Thyroid gland (tissue), 4 donors: ENCODE results near the gene EPS8. TPM values are rescaled to one million over a fixed set of nuclear protein-coding genes. Genes with fewer than 3 reads are reported as not detected.

ENCODE experiments used
- DNase-seq, 2 donors: peaks; one replicate each; pipeline ENCODE4 v3.0.0-alpha.2; 2019
- H3K27ac ChIP-seq, 3 donors: fragments of 200-600 bp; sonication (generic); 1 replicate in 2 of 3; 2 replicates in 1 of 3; pipeline ENCODE4 v1.5.1; 2016 to 2019; ENCODE audit warnings: mild to moderate bottlenecking in 1 of 3, moderate library complexity in 1 of 3
- H3K27me3 ChIP-seq: fragments of 200-600 bp; sonication (generic); one replicate; pipeline ENCODE4 v1.5.1; 2019
- H3K36me3 ChIP-seq, 2 donors: fragments of 200-600 bp; sonication (generic); one replicate each; pipeline ENCODE4 v1.5.1; 2016 to 2019
- H3K4me1 ChIP-seq, 2 donors: fragments of 200-600 bp; sonication (generic); one replicate each; pipeline ENCODE4 v1.5.1; 2017 to 2019
- H3K4me3 ChIP-seq, 3 donors: fragments of 200-600 bp; sonication (generic); replicated peaks in 1 of 3; 1 replicate in 2 of 3; 2 replicates in 1 of 3; pipeline ENCODE4 v1.5.1; 2016; ENCODE audit warnings: mild to moderate bottlenecking in 1 of 3
- H3K9me3 ChIP-seq: fragments of 200-600 bp; sonication (generic); one replicate; pipeline ENCODE4 v1.5.1; 2017
- POLR2A ChIP-seq, 2 donors: fragments of 450-650 bp; IDR thresholded peaks; one replicate each; pipeline ENCODE4 v1.6.1; 2017; ENCODE audit warnings: antibody characterized with exemption in 2 of 2, mild to moderate bottlenecking in 2 of 2, moderate library complexity in 1 of 2
- WGBS, 2 donors: methylation state at CpG; one replicate each; pipeline ENCODE4 v1.1.5; 2017; 5-methylcytosine and 5-hydroxymethylcytosine counted together
- intact Hi-C: fragments of 100-400 bp; cut with DNase I; formaldehyde crosslinking; loops from one replicate; pipeline ENCODE4 v1.15.1; 2023
- total RNA-seq, 4 donors: library from RNA; depleted of rRNA; stranded (reverse); fragments of >200 nt; gene quantifications; one replicate each; pipeline ENCODE4 v1.2.3, GENCODE V29; 2016
- TF ChIP-seq, protein P1 (sequence below), 6 experiments: fragments of 200-600 bp in 3 of 6; fragments of 450-650 bp in 3 of 6; sonication (generic) in 3 of 6; IDR thresholded peaks; one replicate each; pipeline ENCODE4 v1.5.1; 2016 to 2019; ENCODE audit warnings: antibody characterized with exemption in 6 of 6, mild to moderate bottlenecking in 2 of 6, inconsistent platforms in 1 of 6, moderate library complexity in 1 of 6

EPS8 gene
- total RNA-seq, 4 donors from 2014 or later: 78.0 to 127 (median 110) TPM

GRCh38 chr12:15597125-15597830, 191.9 kb downstream of the EPS8 start:
- no peak overlapping the region for H3K27ac ChIP-seq
- H3K4me1 ChIP-seq: peaks cover 10 to 11% of the 10 kb centered on the region in 2 donors
- H3K4me3 ChIP-seq: no peak overlapping the region
- TF ChIP-seq POLR2A (IDR thresholded peaks at IDR 0.05): no peak
- intact Hi-C loops: no loop called here
- no peaks in the 10 kb centered on the region for H3K27me3 ChIP-seq
- H3K9me3 ChIP-seq: no peaks in the 10 kb centered on the region
- WGBS, 2 donors: 71 to 75% methylated on average over 5 of the region's 5 CpGs
- H3K36me3 ChIP-seq: no peaks in the 10 kb centered on the region
- DNase-seq: no peak

GRCh38 chr12:15596174-15596573, 193.0 kb downstream of the EPS8 start:
- WGBS, 2 donors: 58 to 59% methylated on average over 5 of the region's 5 CpGs
- H3K36me3 ChIP-seq: no peaks in the 10 kb centered on the region
- H3K4me1 ChIP-seq: peaks cover 10 to 11% of the 10 kb centered on the region in 2 donors
- TF ChIP-seq, protein P1, sequence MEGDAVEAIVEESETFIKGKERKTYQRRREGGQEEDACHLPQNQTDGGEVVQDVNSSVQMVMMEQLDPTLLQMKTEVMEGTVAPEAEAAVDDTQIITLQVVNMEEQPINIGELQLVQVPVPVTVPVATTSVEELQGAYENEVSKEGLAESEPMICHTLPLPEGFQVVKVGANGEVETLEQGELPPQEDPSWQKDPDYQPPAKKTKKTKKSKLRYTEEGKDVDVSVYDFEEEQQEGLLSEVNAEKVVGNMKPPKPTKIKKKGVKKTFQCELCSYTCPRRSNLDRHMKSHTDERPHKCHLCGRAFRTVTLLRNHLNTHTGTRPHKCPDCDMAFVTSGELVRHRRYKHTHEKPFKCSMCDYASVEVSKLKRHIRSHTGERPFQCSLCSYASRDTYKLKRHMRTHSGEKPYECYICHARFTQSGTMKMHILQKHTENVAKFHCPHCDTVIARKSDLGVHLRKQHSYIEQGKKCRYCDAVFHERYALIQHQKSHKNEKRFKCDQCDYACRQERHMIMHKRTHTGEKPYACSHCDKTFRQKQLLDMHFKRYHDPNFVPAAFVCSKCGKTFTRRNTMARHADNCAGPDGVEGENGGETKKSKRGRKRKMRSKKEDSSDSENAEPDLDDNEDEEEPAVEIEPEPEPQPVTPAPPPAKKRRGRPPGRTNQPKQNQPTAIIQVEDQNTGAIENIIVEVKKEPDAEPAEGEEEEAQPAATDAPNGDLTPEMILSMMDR (IDR thresholded peaks at IDR 0.05): no peak
- TF ChIP-seq POLR2A (IDR thresholded peaks at IDR 0.05): no peak
- intact Hi-C loops: no loop called here
- no peaks in the 10 kb centered on the region for H3K9me3 ChIP-seq
- H3K27ac ChIP-seq: no peak overlapping the region
- no peaks in the 10 kb centered on the region for H3K27me3 ChIP-seq
- no peak for DNase-seq
- no peak overlapping the region for H3K4me3 ChIP-seq

DNA sequence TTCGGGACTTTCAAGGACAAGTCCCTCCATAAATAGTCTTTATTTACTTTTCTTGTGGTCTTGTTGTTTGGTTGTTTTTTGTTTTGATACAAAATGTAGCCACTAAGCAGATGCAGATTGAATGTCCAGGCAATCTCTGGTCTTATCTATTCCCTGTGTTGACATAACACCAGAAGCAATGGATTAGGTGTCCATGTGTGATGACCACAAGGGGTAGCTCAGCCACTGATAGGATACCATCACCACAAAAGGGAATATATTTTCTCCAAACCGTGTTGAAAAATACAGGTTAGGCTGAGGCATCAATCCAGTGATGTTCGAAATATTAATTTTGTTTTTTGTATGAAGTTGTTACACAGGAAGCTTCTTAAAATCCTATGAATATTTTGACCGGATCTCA, 196.3 kb downstream of the EPS8 start:
- Histone ChIP-seq H3K4me1 (peaks cover 0 to 3% of the 10 kb centered on the region in 2 donors), H3K36me3 (no peaks in the 10 kb centered on the region), H3K4me3 (no peak overlapping the region), H3K27ac (no peak overlapping the region), H3K9me3 (no peaks in the 10 kb centered on the region), H3K27me3 (no peaks in the 10 kb centered on the region)
- DNase-seq: no peak
- intact Hi-C loops: no loop called here
- 71 to 73% methylated on average over 4 of the region's 4 CpGs for WGBS, 2 donors
- TF ChIP-seq POLR2A (IDR thresholded peaks at IDR 0.05): no peak
- TF ChIP-seq, protein P1 (IDR thresholded peaks at IDR 0.05): no peak

GRCh38 chr12:15591811-15592210, 197.4 kb downstream of the EPS8 start:
- intact Hi-C loops: loop anchor here (2.0 kb wide), 1 partner anchor 265 kb away; no protein-coding TSS in a partner anchor
- Histone ChIP-seq H3K4me1 (peaks cover 0 to 3% of the 10 kb centered on the region in 2 donors), H3K27ac (no peak overlapping the region), H3K36me3 (no peaks in the 10 kb centered on the region), H3K4me3 (no peak overlapping the region), H3K9me3 (no peaks in the 10 kb centered on the region), H3K27me3 (no peaks in the 10 kb centered on the region)
- DNase-seq: no peak
- TF ChIP-seq POLR2A (IDR thresholded peaks at IDR 0.05): no peak
- TF ChIP-seq, protein P1 (IDR thresholded peaks at IDR 0.05): no peak
- 90 to 94% methylated on average over 5 of the region's 5 CpGs for WGBS, 2 donors

GRCh38 chr12:15590180-15590826, 198.9 kb downstream of the EPS8 start:
- Histone ChIP-seq H3K4me3 (no peak overlapping the region), H3K9me3 (no peaks in the 10 kb centered on the region), H3K27me3 (no peaks in the 10 kb centered on the region), H3K36me3 (no peaks in the 10 kb centered on the region), H3K4me1 (peaks cover 0 to 3% of the 10 kb centered on the region in 2 donors), H3K27ac (no peak overlapping the region)
- TF ChIP-seq, protein P1 (IDR thresholded peaks at IDR 0.05): peak; percentile 72 to 98 (median 91)
- TF ChIP-seq POLR2A (IDR thresholded peaks at IDR 0.05): no peak
- WGBS, 2 donors: 13 to 15% methylated on average over 16 of the region's 16 CpGs
- intact Hi-C loops: loop anchor here (2.0 kb wide), 1 partner anchor 266 kb away; no protein-coding TSS in a partner anchor
- DNase-seq: peak; percentile 37 to 46
